Vagina (tissue), 2 donors: ENCODE data around the gene FAM228A.

Experiments used
- POLR2A ChIP-seq, 2 donors: fragments of 450-650 bp; IDR thresholded peaks; one replicate each; pipeline ENCODE4 v1.6.1; 2017; ENCODE audit warnings: antibody characterized with exemption in 2 of 2, mild to moderate bottlenecking in 2 of 2, moderate library complexity in 2 of 2
- POLR2AphosphoS5 ChIP-seq, 2 donors: sonication (generic); formaldehyde crosslinking; IDR thresholded peaks; one replicate each; pipeline ENCODE4 v1.9.0; 2017; ENCODE audit warnings: antibody characterized with exemption in 2 of 2, mild to moderate bottlenecking in 2 of 2, low read depth in 1 of 2; ENCODE audit not compliant: insufficient read depth in 1 of 2
- TF ChIP-seq, protein P1 (sequence below), 3 experiments: fragments of 450-650 bp in 2 of 3; fragments of 200-600 bp in 1 of 3; sonication (generic) in 1 of 3; IDR thresholded peaks; one replicate each; pipeline ENCODE4 v1.5.1; 2017 to 2019; ENCODE audit warnings: antibody characterized with exemption in 3 of 3, mild to moderate bottlenecking in 2 of 3, moderate library complexity in 2 of 3

DNA sequence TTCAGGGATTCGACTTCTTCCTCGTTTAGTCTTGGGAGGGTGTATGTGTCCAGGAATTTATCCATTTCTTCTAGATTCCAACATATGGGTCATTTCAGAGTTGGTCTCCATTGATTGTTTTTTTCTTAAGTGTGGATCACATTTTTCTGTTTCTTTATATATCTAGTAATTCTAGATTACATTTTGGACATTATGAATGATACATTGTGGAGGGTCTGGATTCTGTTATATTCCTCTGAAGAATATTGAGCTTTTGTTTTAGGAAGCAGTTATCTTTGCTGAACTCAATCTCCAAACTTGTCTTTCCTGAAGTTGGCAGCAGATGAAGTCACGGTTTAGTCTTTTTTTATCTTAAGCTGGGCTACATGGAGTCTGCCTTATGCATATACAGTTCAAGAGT lies 42.3 kb upstream of the FAM228A start:
- TF ChIP-seq, protein P1, sequence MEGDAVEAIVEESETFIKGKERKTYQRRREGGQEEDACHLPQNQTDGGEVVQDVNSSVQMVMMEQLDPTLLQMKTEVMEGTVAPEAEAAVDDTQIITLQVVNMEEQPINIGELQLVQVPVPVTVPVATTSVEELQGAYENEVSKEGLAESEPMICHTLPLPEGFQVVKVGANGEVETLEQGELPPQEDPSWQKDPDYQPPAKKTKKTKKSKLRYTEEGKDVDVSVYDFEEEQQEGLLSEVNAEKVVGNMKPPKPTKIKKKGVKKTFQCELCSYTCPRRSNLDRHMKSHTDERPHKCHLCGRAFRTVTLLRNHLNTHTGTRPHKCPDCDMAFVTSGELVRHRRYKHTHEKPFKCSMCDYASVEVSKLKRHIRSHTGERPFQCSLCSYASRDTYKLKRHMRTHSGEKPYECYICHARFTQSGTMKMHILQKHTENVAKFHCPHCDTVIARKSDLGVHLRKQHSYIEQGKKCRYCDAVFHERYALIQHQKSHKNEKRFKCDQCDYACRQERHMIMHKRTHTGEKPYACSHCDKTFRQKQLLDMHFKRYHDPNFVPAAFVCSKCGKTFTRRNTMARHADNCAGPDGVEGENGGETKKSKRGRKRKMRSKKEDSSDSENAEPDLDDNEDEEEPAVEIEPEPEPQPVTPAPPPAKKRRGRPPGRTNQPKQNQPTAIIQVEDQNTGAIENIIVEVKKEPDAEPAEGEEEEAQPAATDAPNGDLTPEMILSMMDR (IDR thresholded peaks at IDR 0.05), result no peak
- TF ChIP-seq POLR2AphosphoS5 (IDR thresholded peaks at IDR 0.05; ENCODE audit: insufficient read depth in 1 of 2, low read depth in 1 of 2) (no peak), POLR2A (IDR thresholded peaks at IDR 0.05) (no peak)
